DND-41 (cell line): ENCODE measurements around the gene FBL.

Experiments
- ATAC-seq: fragments of 200-7000 bp; cut with Tn5 transposase; 3 replicates; pipeline ENCODE4 v1.9.1; 2021; ENCODE audit warnings: low read depth; ENCODE audit not compliant: insufficient read depth
- DNase-seq: peaks from one replicate; pipeline ENCODE4 v3.0.0-alpha.2; 2020
- H2AFZ ChIP-seq: 2 replicates; pipeline ENCODE4 v1.6.0; 2012; ENCODE audit warnings: low read depth, low read length
- H3K27ac ChIP-seq: 2 replicates; pipeline ENCODE4 v1.5.1; 2012; ENCODE audit warnings: low read length, inconsistent platforms
- H3K27me3 ChIP-seq: fragments of 200-600 bp; sonication (generic); 2 replicates; pipeline ENCODE4 v1.6.0; 2012; ENCODE audit warnings: low read length, mild to moderate bottlenecking, inconsistent platforms; ENCODE audit not compliant: insufficient read depth, poor library complexity
- H3K36me3 ChIP-seq: 2 replicates; pipeline ENCODE4 v1.5.1; 2012; ENCODE audit warnings: low read length, inconsistent platforms; ENCODE audit not compliant: insufficient read depth
- H3K4me1 ChIP-seq: 2 replicates; pipeline ENCODE4 v1.5.1; 2012; ENCODE audit warnings: mild to moderate bottlenecking, low read length; ENCODE audit not compliant: insufficient read depth
- H3K4me2 ChIP-seq: 2 replicates; pipeline ENCODE4 v1.6.0; 2012; ENCODE audit warnings: mild to moderate bottlenecking, moderate library complexity, low read length, inconsistent platforms; ENCODE audit not compliant: insufficient read depth
- H3K4me3 ChIP-seq, 2 experiments: fragments of 200-600 bp in 1 of 2; shearing (Covaris generic) in 1 of 2; 2 replicates each; pipeline ENCODE4 v1.5.1; 2012 to 2016; ENCODE audit warnings: inconsistent platforms in 2 of 2, low read length in 2 of 2, mild to moderate bottlenecking in 2 of 2, low read depth in 1 of 2, moderate library complexity in 1 of 2
- H3K79me2 ChIP-seq: 2 replicates; pipeline ENCODE4 v1.6.0; 2012; ENCODE audit warnings: low read length, inconsistent platforms; ENCODE audit not compliant: insufficient read depth
- H3K9ac ChIP-seq: 2 replicates; pipeline ENCODE4 v1.6.0; 2012; ENCODE audit warnings: low read depth, mild to moderate bottlenecking, inconsistent platforms, low read length, moderate library complexity
- H3K9me3 ChIP-seq: 2 replicates; pipeline ENCODE4 v1.5.1; 2012; ENCODE audit warnings: low read length, moderate library complexity, mild to moderate bottlenecking, inconsistent platforms; ENCODE audit not compliant: insufficient read depth, severe bottlenecking
- H4K20me1 ChIP-seq: 2 replicates; pipeline ENCODE4 v1.6.0; 2012; ENCODE audit warnings: low read length; ENCODE audit not compliant: insufficient read depth
- CTCF ChIP-seq: IDR thresholded peaks from 2 replicates; pipeline ENCODE4 v1.5.1; 2012; ENCODE audit warnings: borderline replicate concordance, low read length, moderate library complexity, mild to moderate bottlenecking; ENCODE audit not compliant: poor library complexity, severe bottlenecking; ENCODE audit errors: extremely low read depth
- EZH2 ChIP-seq: IDR thresholded peaks from 3 replicates; pipeline ENCODE4 v1.6.1; 2012; ENCODE audit warnings: borderline replicate concordance, low read depth, mild to moderate bottlenecking, moderate library complexity, low read length, inconsistent platforms; ENCODE audit not compliant: severe bottlenecking

The FBL gene

GRCh38 chr19:39833464-39834286 lies 12.5 kb downstream of the FBL start, which contains the start of gene DYRK1B:
TSS of gene DYRK1B (minus strand) at chr19:39834162. CDS start at chr19:39831867, 2,295 bp downstream.
- Histone ChIP-seq H3K4me1 (peaks cover 32% of the 10 kb centered on the region), H3K27me3 (no peaks in the 10 kb centered on the region), H3K27ac (peak within 1 kb of the TSS; percentile 80), H4K20me1 (peaks cover 7% of the 10 kb centered on the region; the same call in 1 of the 2 replicates), H3K4me3 (peak within 1 kb of the TSS; percentile 42 to 76), H3K36me3 (peaks cover 68% of the 10 kb centered on the region), H3K9ac (peak within 1 kb of the TSS; percentile 69), H2AFZ (peak within 1 kb of the TSS; percentile 78), H3K9me3 (no peaks in the 10 kb centered on the region), H3K4me2 (peak within 1 kb of the TSS; percentile 72), H3K79me2 (peaks cover 13% of the 10 kb centered on the region)
- peak; percentile 96 for DNase-seq
- TF ChIP-seq EZH2 (no peak), CTCF (no peak)
- ATAC-seq, result peak; percentile 92

DNA sequence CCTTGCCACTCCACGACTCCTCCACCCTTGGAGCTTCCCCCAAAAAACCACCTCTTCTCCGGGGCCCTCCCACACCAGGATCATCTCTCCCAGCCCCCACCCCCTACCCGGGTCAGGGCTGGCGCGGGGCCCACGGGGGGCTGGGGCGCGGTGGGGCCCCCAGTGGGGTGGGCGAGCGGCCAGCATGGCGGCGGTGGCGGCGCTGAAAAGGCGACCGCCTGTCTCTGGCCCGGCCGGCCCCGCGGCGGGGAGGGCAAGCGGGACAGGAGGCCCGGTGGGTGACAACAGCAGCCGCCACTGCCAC lies 13.1 kb downstream of the FBL start:
- peak overlapping the region; percentile 66; the same call in 1 of the 2 replicates for H2AFZ ChIP-seq
- H3K27me3 ChIP-seq, result no peaks in the 10 kb centered on the region
- peaks cover 68% of the 10 kb centered on the region for H3K36me3 ChIP-seq
- H4K20me1 ChIP-seq, result peaks cover 6% of the 10 kb centered on the region; the same call in 1 of the 2 replicates
- peak overlapping the region; percentile 72 for H3K4me2 ChIP-seq
- no peaks in the 10 kb centered on the region for H3K9me3 ChIP-seq
- peak overlapping the region; percentile 69 for H3K9ac ChIP-seq
- peak overlapping the region; percentile 54 for H3K27ac ChIP-seq
- H3K4me1 ChIP-seq, result peaks cover 32% of the 10 kb centered on the region
- ATAC-seq (no peak), DNase-seq (no peak)
- no peak for TF ChIP-seq CTCF
- no peak for TF ChIP-seq EZH2
- H3K79me2 ChIP-seq, result peaks cover 9% of the 10 kb centered on the region
- peak overlapping the region; percentile 42 to 76 for H3K4me3 ChIP-seq

DNA sequence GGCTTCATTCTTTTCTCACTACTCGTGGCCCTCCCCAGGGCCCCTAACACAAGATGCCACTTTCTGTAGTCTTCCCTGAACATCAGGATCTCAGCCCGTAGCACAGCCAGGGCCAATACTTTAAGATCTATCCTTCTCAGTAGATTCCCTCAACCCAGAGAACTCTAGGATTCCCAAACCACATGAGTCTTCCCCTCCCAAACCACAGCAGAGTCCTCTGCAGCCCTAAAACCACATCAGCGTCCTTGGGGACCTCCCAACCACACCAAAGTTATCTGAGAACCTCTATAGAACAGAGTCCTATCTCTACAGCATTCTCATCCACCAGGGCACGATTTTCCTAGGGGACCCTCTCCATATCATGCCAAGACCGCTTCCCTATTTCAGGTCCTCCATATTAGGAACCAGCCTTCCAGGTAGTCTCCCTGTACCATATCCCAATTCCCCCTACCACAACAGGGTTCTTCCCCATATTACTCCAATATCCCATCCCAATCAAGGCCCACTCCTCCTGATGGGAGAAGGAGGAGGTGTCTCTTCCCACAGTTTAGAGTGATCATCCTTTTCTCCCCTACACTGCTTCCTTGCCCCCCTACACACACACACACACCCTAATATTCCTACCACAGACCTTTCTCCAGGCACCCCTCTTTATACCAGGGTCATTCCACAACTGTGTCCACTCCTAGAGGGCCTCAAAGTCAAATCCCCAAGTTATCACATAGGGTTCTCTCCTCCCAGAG lies 13.7 kb downstream of the FBL start:
- DNase-seq, result peak; percentile 63
- H2AFZ ChIP-seq, result no peak overlapping the region
- no peak for TF ChIP-seq CTCF
- TF ChIP-seq EZH2, result no peak
- H3K27ac ChIP-seq, result peak overlapping the region; percentile 54
- H3K79me2 ChIP-seq, result peaks cover 8% of the 10 kb centered on the region
- peak overlapping the region; percentile 42 to 76; a peak in 3 of 4 replicates for H3K4me3 ChIP-seq
- H3K9ac ChIP-seq, result peak overlapping the region; percentile 69
- peak; percentile 29; the same call in 2 of the 3 replicates for ATAC-seq
- peak overlapping the region; percentile 72 for H3K4me2 ChIP-seq
- peaks cover 32% of the 10 kb centered on the region for H3K4me1 ChIP-seq
- H3K36me3 ChIP-seq, result peaks cover 67% of the 10 kb centered on the region
- peaks cover 6% of the 10 kb centered on the region; the same call in 1 of the 2 replicates for H4K20me1 ChIP-seq
- no peaks in the 10 kb centered on the region for H3K9me3 ChIP-seq
- no peaks in the 10 kb centered on the region for H3K27me3 ChIP-seq
